ENCODE results near the gene STAG3.
"Not testable (repeated sequence)": the region's sequence is repeated elsewhere in the genome, so short reads cannot be mapped to it uniquely, and the experiment has no call there.

Gene STAG3

DNA sequence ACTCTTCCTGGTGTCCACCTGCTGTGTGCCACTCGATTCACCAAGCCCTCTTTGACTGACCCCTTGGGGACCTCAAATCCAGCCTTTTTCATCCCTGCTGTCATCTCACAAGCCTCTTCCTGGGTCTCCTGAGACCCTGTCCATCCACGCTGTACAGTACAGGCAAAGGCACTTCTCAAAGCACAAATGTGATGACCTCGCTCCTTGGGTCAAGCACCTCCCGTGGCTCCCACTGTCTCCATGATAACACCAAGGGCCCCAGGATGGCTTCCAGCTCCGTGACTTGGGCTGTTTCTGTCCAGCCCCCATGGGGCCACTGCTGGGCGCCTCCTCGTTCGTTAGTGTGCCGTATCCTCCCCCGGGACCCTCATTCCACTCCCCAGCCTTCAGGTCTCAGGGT lies 70.8 kb downstream of the STAG3 start:
- in situ Hi-C loops (cut with MboI; ENCODE audit: low pct_unique_long_range_greater_than_20kb, low sequenced_read_pairs, unreplicated experiment) = no loop called here
- TF ChIP-seq, protein P1, sequence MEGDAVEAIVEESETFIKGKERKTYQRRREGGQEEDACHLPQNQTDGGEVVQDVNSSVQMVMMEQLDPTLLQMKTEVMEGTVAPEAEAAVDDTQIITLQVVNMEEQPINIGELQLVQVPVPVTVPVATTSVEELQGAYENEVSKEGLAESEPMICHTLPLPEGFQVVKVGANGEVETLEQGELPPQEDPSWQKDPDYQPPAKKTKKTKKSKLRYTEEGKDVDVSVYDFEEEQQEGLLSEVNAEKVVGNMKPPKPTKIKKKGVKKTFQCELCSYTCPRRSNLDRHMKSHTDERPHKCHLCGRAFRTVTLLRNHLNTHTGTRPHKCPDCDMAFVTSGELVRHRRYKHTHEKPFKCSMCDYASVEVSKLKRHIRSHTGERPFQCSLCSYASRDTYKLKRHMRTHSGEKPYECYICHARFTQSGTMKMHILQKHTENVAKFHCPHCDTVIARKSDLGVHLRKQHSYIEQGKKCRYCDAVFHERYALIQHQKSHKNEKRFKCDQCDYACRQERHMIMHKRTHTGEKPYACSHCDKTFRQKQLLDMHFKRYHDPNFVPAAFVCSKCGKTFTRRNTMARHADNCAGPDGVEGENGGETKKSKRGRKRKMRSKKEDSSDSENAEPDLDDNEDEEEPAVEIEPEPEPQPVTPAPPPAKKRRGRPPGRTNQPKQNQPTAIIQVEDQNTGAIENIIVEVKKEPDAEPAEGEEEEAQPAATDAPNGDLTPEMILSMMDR (IDR thresholded peaks at IDR 0.05; ENCODE audit: extremely low read depth, insufficient read depth, missing control alignments) = no peak
- no peak for DNase-seq (ENCODE audit: low spot score)

DNA sequence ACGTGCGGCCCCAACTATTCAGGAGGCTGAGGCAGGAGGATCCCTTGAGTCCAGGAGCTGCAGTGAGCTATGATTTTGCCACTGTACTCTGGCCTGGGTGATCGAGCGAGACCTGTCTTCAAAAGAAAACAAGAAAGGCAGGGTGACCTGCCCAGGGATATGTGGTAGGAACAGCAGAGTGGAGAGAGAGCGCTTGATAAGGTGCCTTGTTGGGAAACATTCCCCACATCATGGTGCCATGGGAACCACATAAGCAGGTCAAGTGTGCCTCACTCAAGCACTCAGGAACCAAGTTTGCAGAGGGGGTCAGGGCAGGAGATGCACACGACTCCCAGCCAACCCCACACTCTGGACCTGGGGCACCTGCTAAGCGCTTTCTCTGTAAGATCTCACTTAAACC lies 79.3 kb downstream of the STAG3 start:
- in situ Hi-C loops (cut with MboI; ENCODE audit: low pct_unique_long_range_greater_than_20kb, low sequenced_read_pairs, unreplicated experiment) = no loop called here
- TF ChIP-seq, protein P1 (IDR thresholded peaks at IDR 0.05; ENCODE audit: extremely low read depth, insufficient read depth, missing control alignments) = no peak

DNA sequence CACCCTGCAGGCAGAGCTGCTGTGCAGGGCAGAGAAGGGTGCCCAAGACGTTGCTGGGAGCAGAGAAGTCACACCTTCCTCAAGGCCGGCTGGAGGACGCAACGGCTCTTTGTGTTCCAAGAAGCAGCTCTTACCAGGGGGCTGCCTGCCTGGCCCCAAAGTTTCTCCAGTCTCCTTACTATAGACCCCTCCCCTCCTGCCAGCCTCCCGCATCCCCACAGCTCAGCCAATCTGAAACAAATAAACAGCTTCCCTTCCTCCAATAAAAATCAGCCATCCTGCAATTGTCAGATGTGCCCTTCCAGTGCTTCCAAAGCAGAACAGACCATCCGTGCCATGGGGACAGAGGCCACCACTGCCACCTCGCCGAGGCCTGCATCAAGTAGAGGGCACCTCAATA lies 82.3 kb downstream of the STAG3 start:
- in situ Hi-C loops (cut with MboI; ENCODE audit: low pct_unique_long_range_greater_than_20kb, low sequenced_read_pairs, unreplicated experiment) = not testable (repeated sequence)

More for the DNA sequence above, 79.3 kb downstream of the STAG3 start:
- no peak for DNase-seq (ENCODE audit: low spot score)

DNA sequence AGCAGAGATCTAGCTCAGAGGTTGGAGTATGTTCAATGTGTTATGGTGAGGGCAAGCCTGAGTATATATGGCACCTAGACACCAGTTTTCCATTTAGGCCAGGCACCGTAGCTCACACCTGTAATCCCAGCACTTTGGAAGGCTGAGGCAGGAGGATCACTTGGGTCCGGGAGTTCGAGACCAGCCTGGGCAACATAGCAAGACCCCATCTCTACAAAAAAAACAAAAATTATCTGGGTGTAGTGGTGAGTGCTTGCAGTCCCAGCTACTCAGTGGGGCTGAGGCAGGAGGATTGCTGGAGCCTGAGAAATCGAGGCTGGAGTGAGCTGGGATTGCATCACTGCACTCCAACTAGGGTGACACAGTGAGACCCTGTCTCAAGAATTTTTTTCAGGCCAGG lies 85.2 kb downstream of the STAG3 start:
- in situ Hi-C loops (cut with MboI; ENCODE audit: low pct_unique_long_range_greater_than_20kb, low sequenced_read_pairs, unreplicated experiment); DNase-seq (ENCODE audit: low spot score): not testable (repeated sequence)

More for the DNA sequence above, 82.3 kb downstream of the STAG3 start:
- not testable (repeated sequence) for DNase-seq (ENCODE audit: low spot score)
